ENCODE data around the gene OLIG2.

GRCh38 chr21:33015756-33016155 lies 10.0 kb upstream of the OLIG2 start:
- TF ChIP-seq FOXM1 (IDR thresholded peaks at IDR 0.05; ENCODE audit: borderline replicate concordance) (no peak), NFRKB (IDR thresholded peaks at IDR 0.05) (no peak), SP1 (IDR thresholded peaks at IDR 0.05) (no peak), TARDBP (IDR thresholded peaks at IDR 0.05) (no peak), ELF4 (IDR thresholded peaks at IDR 0.05) (no peak), BHLHE40 (IDR thresholded peaks at IDR 0.05; ENCODE audit: borderline replicate concordance) (no peak), ZNF384 (IDR thresholded peaks at IDR 0.05) (no peak), L3MBTL2 (conservative IDR thresholded peaks at IDR 0.05) (no peak), SUZ12 (IDR thresholded peaks at IDR 0.05) (no peak), ARNT (IDR thresholded peaks at IDR 0.05) (no peak), LEF1 (IDR thresholded peaks at IDR 0.05; ENCODE audit: borderline replicate concordance) (no peak), PKNOX1 (IDR thresholded peaks at IDR 0.05) (no peak), CTBP1 (IDR thresholded peaks at IDR 0.05; ENCODE audit: borderline replicate concordance) (no peak), FOXA1 (IDR thresholded peaks at IDR 0.05) (no peak)

Data from HEK293T (cell line).